Liver (tissue), 3 donors: ENCODE measurements around the gene PTPRN2.

Source experiments
- CTCF ChIP-seq: fragments of 150-350 bp; IDR thresholded peaks from 2 replicates; pipeline ENCODE4 v1.5.1; 2017; ENCODE audit warnings: improper control_type of control experiment, low read depth, low read length; ENCODE audit not compliant: missing input control
- GABPA ChIP-seq, 2 donors: IDR thresholded peaks in 1 of 2; conservative IDR thresholded peaks in 1 of 2; 2 replicates each; pipeline ENCODE4 v1.6.1; 2016; ENCODE audit warnings: antibody characterized with exemption in 2 of 2, mild to moderate bottlenecking in 1 of 2, moderate library complexity in 1 of 2
- JUND ChIP-seq, 2 donors: IDR thresholded peaks; 2 replicates each; pipeline ENCODE4 v1.6.1; 2016; ENCODE audit warnings: antibody characterized with exemption in 2 of 2
- YY1 ChIP-seq: IDR thresholded peaks from 2 replicates; pipeline ENCODE4 v1.6.1; 2016; ENCODE audit warnings: antibody characterized with exemption, mild to moderate bottlenecking
- donor health status: healthy.
- donor health status: healthy.

GRCh38 chr7:157970744-157971143, 616.9 kb downstream of the PTPRN2 start:
- no peak for TF ChIP-seq YY1
- TF ChIP-seq CTCF: no peak
- TF ChIP-seq GABPA (IDR thresholded peaks at IDR 0.05 in 1 of 2, conservative IDR thresholded peaks at IDR 0.05 in 1 of 2): no peak
- TF ChIP-seq JUND (IDR thresholded peaks at IDR 0.05): no peak
